Measurements from ENCODE around the gene ARPC5L. TPM values are rescaled to one million over a fixed set of nuclear protein-coding genes. Genes with fewer than 3 reads are reported as not detected.

ARPC5L gene
- total RNA-seq, 1 donor from 2014 or later: 28.5 TPM

DNA sequence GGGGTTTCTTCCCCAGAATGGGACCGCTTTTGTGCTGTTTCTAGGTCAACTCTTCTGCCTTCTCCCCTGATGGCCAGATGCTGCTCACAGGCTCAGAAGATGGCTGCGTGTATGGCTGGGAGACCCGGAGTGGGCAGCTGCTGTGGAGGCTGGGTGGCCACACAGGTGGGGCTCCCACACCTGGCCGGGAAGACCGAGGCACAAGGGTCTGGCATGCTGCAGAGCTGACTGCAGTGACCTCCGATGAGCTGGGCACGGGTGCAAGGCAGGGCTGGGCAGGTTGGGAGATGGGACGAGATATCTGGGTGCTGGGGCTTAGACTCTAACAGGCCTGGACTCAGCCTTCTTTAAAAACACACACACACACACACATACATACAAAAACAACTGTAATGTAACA lies 7.8 kb upstream of the ARPC5L start:
- no peak overlapping the region for H3K4me3 Mint-ChIP-seq
- H3K27me3 Mint-ChIP-seq (ENCODE audit: low read depth): no peaks in the 10 kb centered on the region
- no peak for DNase-seq (ENCODE audit: low spot score in 2 of 2, unreplicated experiment in 2 of 2)
- no peaks in the 10 kb centered on the region for H3K36me3 Mint-ChIP-seq
- peaks cover 17% of the 10 kb centered on the region for H3K4me1 Mint-ChIP-seq
- TF ChIP-seq, protein P1, sequence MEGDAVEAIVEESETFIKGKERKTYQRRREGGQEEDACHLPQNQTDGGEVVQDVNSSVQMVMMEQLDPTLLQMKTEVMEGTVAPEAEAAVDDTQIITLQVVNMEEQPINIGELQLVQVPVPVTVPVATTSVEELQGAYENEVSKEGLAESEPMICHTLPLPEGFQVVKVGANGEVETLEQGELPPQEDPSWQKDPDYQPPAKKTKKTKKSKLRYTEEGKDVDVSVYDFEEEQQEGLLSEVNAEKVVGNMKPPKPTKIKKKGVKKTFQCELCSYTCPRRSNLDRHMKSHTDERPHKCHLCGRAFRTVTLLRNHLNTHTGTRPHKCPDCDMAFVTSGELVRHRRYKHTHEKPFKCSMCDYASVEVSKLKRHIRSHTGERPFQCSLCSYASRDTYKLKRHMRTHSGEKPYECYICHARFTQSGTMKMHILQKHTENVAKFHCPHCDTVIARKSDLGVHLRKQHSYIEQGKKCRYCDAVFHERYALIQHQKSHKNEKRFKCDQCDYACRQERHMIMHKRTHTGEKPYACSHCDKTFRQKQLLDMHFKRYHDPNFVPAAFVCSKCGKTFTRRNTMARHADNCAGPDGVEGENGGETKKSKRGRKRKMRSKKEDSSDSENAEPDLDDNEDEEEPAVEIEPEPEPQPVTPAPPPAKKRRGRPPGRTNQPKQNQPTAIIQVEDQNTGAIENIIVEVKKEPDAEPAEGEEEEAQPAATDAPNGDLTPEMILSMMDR (IDR thresholded peaks at IDR 0.05; ENCODE audit: unreplicated experiment): no peak
- no peak overlapping the region for H3K27ac Mint-ChIP-seq
- no peaks in the 10 kb centered on the region for H3K9me3 Mint-ChIP-seq

DNA sequence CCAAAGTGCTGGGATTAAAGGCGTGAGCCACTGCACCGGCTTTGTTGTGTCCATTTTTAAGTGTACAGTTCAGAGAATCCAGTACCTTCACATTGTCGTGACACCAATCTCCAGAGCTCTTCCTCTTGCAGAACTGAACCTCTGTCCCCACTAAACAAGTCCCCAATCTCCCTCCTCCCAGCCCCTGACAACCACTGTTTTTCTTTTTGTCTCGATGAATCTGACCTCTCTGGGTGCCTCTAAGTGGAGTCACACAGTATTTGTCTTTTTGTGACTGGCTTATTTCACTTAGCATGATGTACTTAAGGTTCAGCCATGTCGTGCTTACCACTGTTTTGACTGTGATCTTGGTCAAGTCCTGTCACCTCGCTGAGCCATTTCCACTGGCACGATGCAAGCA lies 7.1 kb upstream of the ARPC5L start:
- Mint-ChIP-seq H3K27ac (no peak overlapping the region), H3K27me3 (ENCODE audit: low read depth) (no peaks in the 10 kb centered on the region), H3K4me3 (no peak overlapping the region), H3K9me3 (no peaks in the 10 kb centered on the region), H3K4me1 (peaks cover 19% of the 10 kb centered on the region), H3K36me3 (no peaks in the 10 kb centered on the region)
- TF ChIP-seq, protein P1 (IDR thresholded peaks at IDR 0.05; ENCODE audit: unreplicated experiment): no peak
- DNase-seq (ENCODE audit: low spot score in 2 of 2, unreplicated experiment in 2 of 2): no peak

DNA sequence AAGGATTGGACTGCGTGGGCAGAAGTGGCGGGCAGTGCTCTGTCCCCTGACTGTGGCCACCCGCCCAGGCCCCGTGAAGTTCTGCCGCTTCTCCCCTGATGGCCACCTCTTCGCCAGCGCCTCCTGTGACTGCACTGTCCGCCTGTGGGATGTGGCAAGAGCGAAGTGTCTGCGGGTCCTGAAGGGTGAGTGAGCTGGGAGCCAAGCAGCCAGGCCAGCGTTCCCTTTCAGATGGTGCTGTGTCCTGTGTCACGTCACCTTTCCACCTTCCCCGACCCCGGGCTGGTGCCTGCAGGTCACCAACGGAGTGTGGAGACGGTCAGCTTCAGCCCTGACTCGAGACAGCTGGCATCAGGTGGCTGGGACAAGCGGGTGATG lies 6.4 kb upstream of the ARPC5L start:
- Mint-ChIP-seq H3K27ac (no peak overlapping the region), H3K36me3 (peaks cover 6% of the 10 kb centered on the region), H3K27me3 (ENCODE audit: low read depth) (no peaks in the 10 kb centered on the region), H3K4me3 (no peak overlapping the region), H3K9me3 (no peaks in the 10 kb centered on the region), H3K4me1 (peaks cover 23% of the 10 kb centered on the region)
- no peak for DNase-seq (ENCODE audit: low spot score in 2 of 2, unreplicated experiment in 2 of 2)
- TF ChIP-seq, protein P1 (IDR thresholded peaks at IDR 0.05; ENCODE audit: unreplicated experiment): no peak

DNA sequence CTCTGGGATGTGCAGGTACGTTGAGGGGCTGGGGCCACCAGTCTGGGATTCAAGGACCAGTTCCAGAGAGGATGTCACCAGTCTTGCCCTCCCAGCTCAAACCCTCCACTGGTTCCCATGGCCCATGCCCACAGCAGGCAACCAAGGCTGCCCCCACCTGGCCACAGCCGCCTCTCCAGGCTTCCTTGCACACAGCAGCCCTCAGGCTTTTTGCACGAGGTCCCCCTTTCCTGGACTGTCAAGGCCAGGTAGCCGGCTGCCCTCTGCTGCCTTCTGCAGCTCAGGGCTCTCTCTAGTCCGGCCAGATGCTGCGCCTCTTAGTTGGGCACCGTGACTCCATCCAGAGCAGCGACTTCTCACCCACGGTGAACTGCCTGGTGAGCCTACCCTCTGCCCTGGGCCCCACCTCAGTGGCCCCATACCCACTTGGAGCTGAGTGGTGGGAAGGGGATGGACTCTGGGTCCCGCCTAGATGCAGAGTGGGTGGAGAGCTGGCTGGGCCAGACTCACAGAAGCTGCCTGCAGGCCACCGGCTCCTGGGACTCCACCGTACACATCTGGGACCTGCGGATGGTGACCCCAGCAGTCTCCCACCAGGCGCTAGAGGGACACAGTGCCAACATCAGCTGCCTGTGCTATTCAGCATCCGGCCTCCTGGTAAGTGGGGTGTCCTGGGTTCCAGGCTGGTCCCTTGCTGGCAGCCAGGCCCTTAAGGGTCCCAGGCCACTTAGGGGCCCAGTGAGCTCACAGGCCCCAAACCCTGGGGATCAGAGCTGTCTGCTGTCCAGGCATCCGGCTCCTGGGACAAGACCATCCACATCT lies 5.8 kb upstream of the ARPC5L start:
- Mint-ChIP-seq H3K9me3 (no peaks in the 10 kb centered on the region), H3K27ac (no peak overlapping the region), H3K4me1 (peaks cover 25% of the 10 kb centered on the region), H3K27me3 (ENCODE audit: low read depth) (no peaks in the 10 kb centered on the region), H3K4me3 (no peak overlapping the region), H3K36me3 (peaks cover 6% of the 10 kb centered on the region)
- DNase-seq (ENCODE audit: low spot score in 2 of 2, unreplicated experiment in 2 of 2): no peak
- TF ChIP-seq, protein P1 (IDR thresholded peaks at IDR 0.05; ENCODE audit: unreplicated experiment): no peak

DNA sequence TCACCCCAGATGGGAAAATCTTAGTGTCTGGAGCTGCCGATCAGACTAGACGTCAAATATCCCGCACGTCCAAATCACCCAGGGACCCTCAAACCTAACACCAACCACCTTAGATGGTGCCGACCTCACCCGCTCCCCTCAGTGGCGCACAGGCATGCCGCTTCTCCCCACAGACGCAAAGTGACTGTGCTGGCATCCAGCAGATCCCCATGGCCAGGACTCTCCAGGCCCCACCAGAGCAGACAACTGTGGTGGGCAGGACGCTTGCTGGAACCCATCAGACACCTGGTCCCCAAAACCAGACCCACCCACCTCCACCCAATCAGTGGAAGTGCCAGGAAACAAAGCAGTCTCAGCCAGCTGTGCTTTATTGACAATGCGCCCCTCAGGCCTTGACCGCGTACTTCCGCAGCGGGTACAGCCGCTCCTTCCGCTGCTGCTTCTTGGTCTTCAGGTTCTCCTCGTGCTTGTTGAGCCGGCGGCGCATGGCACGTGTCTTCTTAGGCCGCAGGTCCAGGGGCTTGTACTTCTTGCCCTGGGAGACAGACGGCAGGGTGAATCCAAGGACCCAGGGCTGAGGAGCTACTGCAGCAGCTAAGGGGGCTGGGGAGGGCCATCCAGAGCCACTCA lies 4.3 kb upstream of the ARPC5L start:
- Mint-ChIP-seq H3K4me3 (no peak overlapping the region), H3K4me1 (peaks cover 26% of the 10 kb centered on the region), H3K9me3 (no peaks in the 10 kb centered on the region)

More for the DNA sequence above, 4.3 kb upstream of the ARPC5L start:
- DNase-seq (ENCODE audit: low spot score in 2 of 2, unreplicated experiment in 2 of 2): no peak
- Mint-ChIP-seq H3K36me3 (peaks cover 6% of the 10 kb centered on the region), H3K27me3 (ENCODE audit: low read depth) (no peaks in the 10 kb centered on the region), H3K27ac (no peak overlapping the region)
- TF ChIP-seq, protein P1 (IDR thresholded peaks at IDR 0.05; ENCODE audit: unreplicated experiment): no peak

All from mesothelial cell of epicardium (in vitro differentiated cells).